HepG2 (cell line): ENCODE results near the gene PRELID1. TPM values are rescaled to one million over a fixed set of nuclear protein-coding genes. Genes with fewer than 3 reads are reported as not detected.

Source experiments
- CCAR2 ChIP-seq: fragments of 200-400 bp; formaldehyde crosslinking; optimal IDR thresholded peaks from 2 replicates; pipeline ENCODE3; 2018; ENCODE audit warnings: low read depth, mild to moderate bottlenecking, low read length, moderate library complexity
- ETV6 ChIP-seq: sonication (generic); formaldehyde crosslinking; conservative IDR thresholded peaks from 2 replicates; pipeline ENCODE4 v1.4.0; 2020; ENCODE audit warnings: missing genetic modification reagents
- FOXA1 ChIP-seq, 2 experiments: fragments of 450-650 bp in 1 of 2; sonication (generic) in 1 of 2; formaldehyde crosslinking in 1 of 2; IDR thresholded peaks; 2 replicates each; pipeline versions ENCODE4 v1.4.0 to v1.6.1; 2016 to 2020; ENCODE audit warnings: missing genetic modification reagents in 1 of 2
- SP1 ChIP-seq, 2 experiments: fragments of 450-650 bp in 1 of 2; sonication (generic) in 1 of 2; formaldehyde crosslinking in 1 of 2; IDR thresholded peaks; 2 replicates each; pipeline versions ENCODE4 v1.4.0 to v1.6.1; 2016 to 2020; ENCODE audit warnings: missing genetic modification reagents in 1 of 2
- SSRP1 ChIP-seq: IDR thresholded peaks from 2 replicates; pipeline ENCODE4 v1.6.1; 2016; ENCODE audit warnings: control low read depth
- ZBTB1 ChIP-seq: sonication (generic); formaldehyde crosslinking; IDR thresholded peaks from 2 replicates; pipeline ENCODE4 v1.4.0; 2020; ENCODE audit warnings: missing genetic modification reagents, borderline replicate concordance
- ZNF441 ChIP-seq: sonication (generic); formaldehyde crosslinking; IDR thresholded peaks from 2 replicates; pipeline ENCODE4 v1.7.0; 2021; ENCODE audit warnings: missing genetic modification reagents, borderline replicate concordance
- ZNF468 ChIP-seq: sonication (generic); formaldehyde crosslinking; IDR thresholded peaks from 2 replicates; pipeline ENCODE4 v1.8.0; 2022; ENCODE audit warnings: mild to moderate bottlenecking, moderate library complexity, missing genetic modification reagents
- ZNF788 ChIP-seq: sonication (generic); formaldehyde crosslinking; IDR thresholded peaks from 2 replicates; pipeline ENCODE4 v1.5.0; 2020; ENCODE audit warnings: mild to moderate bottlenecking, missing genetic modification reagents, borderline replicate concordance
- polyA plus RNA-seq, 8 experiments: library from polyadenylated mRNA; depleted of rRNA in 3 of 8; stranded (reverse) in 7 of 8; unstranded in 1 of 8; fragments of >200 nt; fragmentation: Illumina TruSeq in 4 of 8; extraction: Trizol in 4 of 8; gene quantifications; 2 replicates each; pipeline versions ENCODE4 v1.2.1 to v1.2.3, GENCODE V29; 2011 to 2016; ENCODE audit warnings: low read depth in 4 of 8, missing spikeins in 1 of 8, mixed read lengths in 1 of 8; ENCODE audit not compliant: insufficient read depth in 1 of 8
- total RNA-seq, 5 experiments: library from RNA; depleted of rRNA; stranded (reverse); fragments of >200 nt; fragmentation: Illumina TruSeq; extraction: Trizol; gene quantifications; 2 replicates each; pipeline ENCODE4 v1.2.3, GENCODE V29; 2016; ENCODE audit warnings: low read depth in 1 of 5
- TF ChIP-seq, protein P1 (sequence below): IDR thresholded peaks from 2 replicates; pipeline ENCODE4 v1.6.1; 2012; ENCODE audit warnings: low read length, improper control_type of control experiment
- TF ChIP-seq, protein P2 (sequence below): sonication (generic); formaldehyde crosslinking; IDR thresholded peaks from 2 replicates; pipeline ENCODE4; 2020; ENCODE audit warnings: missing genetic modification reagents, mild to moderate bottlenecking, borderline replicate concordance
- TF ChIP-seq, protein P3 (sequence below): sonication (generic); formaldehyde crosslinking; IDR thresholded peaks from 2 replicates; pipeline ENCODE4 v1.5.0; 2020; ENCODE audit warnings: mild to moderate bottlenecking, missing genetic modification reagents
- TF ChIP-seq, protein P4 (sequence below): IDR thresholded peaks from 2 replicates; pipeline ENCODE4 v1.6.1; 2016; ENCODE audit warnings: low read depth, control low read depth
- TF ChIP-seq, protein P5 (sequence below): sonication (generic); formaldehyde crosslinking; IDR thresholded peaks from 2 replicates; pipeline ENCODE4 v1.8.0; 2022; ENCODE audit warnings: missing genetic modification reagents, mild to moderate bottlenecking, moderate library complexity, borderline replicate concordance

The PRELID1 gene
- total and polyA plus RNA-seq, 2 of the 13 experiments (the other 11 are each of a cell fraction or from before 2014, with no cell fraction given), result 250 to 271 TPM

DNA sequence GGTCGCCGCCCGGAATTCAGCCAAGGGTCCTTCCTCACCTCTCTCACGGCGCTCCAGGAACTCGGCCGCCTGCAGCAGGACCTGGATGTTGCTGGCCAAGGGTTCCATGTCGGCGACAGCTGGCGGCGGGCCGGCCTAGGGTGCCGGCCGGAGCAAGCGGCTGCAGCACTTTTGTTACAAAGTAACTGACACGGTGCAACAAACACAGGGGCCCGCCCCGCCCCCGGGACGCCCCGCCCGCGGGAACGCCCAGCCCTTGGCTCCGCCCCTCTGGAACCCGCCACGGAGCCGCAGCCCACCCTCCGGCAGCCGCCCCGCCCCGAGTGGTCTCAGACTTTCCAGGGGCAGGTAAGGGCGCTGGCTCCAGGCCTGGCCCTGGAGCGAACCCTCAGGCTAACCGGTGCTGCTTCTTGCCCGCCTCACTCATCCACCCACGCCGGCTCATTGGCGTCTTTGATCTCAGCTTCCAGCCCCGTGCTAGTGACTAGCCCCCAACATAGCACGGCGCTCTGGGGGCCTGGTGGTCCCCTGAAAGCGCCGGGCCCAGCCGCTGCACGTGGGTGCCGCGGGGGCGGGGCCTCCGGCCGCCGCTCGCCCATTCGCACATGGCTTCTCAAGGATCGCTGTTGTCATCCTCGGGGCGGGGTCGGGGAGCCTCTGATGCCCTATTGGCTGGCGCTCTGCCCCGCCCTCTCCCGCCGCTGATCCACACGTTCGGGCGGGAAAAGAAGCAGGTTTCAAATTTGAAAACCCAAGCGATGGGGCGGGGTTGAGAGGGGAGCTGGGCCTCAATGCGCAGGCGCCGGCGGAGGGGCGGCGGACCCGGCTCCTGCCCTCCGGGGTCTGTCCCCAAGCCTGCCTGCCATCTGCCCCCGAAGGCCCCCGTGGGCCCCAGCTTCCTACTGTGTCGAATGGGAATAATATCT is 8.4 kb downstream of the PRELID1 start, which contains the start of gene MXD3 (continued):
- TF ChIP-seq, protein P1, sequence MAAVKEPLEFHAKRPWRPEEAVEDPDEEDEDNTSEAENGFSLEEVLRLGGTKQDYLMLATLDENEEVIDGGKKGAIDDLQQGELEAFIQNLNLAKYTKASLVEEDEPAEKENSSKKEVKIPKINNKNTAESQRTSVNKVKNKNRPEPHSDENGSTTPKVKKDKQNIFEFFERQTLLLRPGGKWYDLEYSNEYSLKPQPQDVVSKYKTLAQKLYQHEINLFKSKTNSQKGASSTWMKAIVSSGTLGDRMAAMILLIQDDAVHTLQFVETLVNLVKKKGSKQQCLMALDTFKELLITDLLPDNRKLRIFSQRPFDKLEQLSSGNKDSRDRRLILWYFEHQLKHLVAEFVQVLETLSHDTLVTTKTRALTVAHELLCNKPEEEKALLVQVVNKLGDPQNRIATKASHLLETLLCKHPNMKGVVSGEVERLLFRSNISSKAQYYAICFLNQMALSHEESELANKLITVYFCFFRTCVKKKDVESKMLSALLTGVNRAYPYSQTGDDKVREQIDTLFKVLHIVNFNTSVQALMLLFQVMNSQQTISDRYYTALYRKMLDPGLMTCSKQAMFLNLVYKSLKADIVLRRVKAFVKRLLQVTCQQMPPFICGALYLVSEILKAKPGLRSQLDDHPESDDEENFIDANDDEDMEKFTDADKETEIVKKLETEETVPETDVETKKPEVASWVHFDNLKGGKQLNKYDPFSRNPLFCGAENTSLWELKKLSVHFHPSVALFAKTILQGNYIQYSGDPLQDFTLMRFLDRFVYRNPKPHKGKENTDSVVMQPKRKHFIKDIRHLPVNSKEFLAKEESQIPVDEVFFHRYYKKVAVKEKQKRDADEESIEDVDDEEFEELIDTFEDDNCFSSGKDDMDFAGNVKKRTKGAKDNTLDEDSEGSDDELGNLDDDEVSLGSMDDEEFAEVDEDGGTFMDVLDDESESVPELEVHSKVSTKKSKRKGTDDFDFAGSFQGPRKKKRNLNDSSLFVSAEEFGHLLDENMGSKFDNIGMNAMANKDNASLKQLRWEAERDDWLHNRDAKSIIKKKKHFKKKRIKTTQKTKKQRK, result no peak
- no peak for TF ChIP-seq ZBTB1 (CRISPR knock-in tag)
- no peak for TF ChIP-seq FOXA1 (IDR thresholded peaks at IDR 0.05)
- TF ChIP-seq FOXA1 (CRISPR knock-in tag; IDR thresholded peaks at IDR 0.05), result no peak
- TF ChIP-seq, protein P2, sequence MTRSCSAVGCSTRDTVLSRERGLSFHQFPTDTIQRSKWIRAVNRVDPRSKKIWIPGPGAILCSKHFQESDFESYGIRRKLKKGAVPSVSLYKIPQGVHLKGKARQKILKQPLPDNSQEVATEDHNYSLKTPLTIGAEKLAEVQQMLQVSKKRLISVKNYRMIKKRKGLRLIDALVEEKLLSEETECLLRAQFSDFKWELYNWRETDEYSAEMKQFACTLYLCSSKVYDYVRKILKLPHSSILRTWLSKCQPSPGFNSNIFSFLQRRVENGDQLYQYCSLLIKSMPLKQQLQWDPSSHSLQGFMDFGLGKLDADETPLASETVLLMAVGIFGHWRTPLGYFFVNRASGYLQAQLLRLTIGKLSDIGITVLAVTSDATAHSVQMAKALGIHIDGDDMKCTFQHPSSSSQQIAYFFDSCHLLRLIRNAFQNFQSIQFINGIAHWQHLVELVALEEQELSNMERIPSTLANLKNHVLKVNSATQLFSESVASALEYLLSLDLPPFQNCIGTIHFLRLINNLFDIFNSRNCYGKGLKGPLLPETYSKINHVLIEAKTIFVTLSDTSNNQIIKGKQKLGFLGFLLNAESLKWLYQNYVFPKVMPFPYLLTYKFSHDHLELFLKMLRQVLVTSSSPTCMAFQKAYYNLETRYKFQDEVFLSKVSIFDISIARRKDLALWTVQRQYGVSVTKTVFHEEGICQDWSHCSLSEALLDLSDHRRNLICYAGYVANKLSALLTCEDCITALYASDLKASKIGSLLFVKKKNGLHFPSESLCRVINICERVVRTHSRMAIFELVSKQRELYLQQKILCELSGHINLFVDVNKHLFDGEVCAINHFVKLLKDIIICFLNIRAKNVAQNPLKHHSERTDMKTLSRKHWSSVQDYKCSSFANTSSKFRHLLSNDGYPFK (CRISPR knock-in tag), result no peak
- TF ChIP-seq, protein P3, sequence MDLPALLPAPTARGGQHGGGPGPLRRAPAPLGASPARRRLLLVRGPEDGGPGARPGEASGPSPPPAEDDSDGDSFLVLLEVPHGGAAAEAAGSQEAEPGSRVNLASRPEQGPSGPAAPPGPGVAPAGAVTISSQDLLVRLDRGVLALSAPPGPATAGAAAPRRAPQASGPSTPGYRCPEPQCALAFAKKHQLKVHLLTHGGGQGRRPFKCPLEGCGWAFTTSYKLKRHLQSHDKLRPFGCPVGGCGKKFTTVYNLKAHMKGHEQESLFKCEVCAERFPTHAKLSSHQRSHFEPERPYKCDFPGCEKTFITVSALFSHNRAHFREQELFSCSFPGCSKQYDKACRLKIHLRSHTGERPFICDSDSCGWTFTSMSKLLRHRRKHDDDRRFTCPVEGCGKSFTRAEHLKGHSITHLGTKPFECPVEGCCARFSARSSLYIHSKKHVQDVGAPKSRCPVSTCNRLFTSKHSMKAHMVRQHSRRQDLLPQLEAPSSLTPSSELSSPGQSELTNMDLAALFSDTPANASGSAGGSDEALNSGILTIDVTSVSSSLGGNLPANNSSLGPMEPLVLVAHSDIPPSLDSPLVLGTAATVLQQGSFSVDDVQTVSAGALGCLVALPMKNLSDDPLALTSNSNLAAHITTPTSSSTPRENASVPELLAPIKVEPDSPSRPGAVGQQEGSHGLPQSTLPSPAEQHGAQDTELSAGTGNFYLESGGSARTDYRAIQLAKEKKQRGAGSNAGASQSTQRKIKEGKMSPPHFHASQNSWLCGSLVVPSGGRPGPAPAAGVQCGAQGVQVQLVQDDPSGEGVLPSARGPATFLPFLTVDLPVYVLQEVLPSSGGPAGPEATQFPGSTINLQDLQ, result no peak
- TF ChIP-seq, protein P4, sequence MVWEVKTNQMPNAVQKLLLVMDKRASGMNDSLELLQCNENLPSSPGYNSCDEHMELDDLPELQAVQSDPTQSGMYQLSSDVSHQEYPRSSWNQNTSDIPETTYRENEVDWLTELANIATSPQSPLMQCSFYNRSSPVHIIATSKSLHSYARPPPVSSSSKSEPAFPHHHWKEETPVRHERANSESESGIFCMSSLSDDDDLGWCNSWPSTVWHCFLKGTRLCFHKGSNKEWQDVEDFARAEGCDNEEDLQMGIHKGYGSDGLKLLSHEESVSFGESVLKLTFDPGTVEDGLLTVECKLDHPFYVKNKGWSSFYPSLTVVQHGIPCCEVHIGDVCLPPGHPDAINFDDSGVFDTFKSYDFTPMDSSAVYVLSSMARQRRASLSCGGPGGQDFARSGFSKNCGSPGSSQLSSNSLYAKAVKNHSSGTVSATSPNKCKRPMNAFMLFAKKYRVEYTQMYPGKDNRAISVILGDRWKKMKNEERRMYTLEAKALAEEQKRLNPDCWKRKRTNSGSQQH, result no peak
- no peak for TF ChIP-seq ZNF788 (CRISPR knock-in tag)
- TF ChIP-seq SSRP1 (CRISPR knock-in tag), result no peak
- TF ChIP-seq, protein P5, sequence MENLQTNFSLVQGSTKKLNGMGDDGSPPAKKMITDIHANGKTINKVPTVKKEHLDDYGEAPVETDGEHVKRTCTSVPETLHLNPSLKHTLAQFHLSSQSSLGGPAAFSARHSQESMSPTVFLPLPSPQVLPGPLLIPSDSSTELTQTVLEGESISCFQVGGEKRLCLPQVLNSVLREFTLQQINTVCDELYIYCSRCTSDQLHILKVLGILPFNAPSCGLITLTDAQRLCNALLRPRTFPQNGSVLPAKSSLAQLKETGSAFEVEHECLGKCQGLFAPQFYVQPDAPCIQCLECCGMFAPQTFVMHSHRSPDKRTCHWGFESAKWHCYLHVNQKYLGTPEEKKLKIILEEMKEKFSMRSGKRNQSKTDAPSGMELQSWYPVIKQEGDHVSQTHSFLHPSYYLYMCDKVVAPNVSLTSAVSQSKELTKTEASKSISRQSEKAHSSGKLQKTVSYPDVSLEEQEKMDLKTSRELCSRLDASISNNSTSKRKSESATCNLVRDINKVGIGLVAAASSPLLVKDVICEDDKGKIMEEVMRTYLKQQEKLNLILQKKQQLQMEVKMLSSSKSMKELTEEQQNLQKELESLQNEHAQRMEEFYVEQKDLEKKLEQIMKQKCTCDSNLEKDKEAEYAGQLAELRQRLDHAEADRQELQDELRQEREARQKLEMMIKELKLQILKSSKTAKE (CRISPR knock-in tag), result no peak
- TF ChIP-seq SP1 (IDR thresholded peaks at IDR 0.05), result no peak
- peak; percentile 87; the same call in 1 of the 2 replicates for TF ChIP-seq SP1 (CRISPR knock-in tag; IDR thresholded peaks at IDR 0.05)
- 0 out of 2 replicates have a peak, but pooled peaks have one; percentile 33 for TF ChIP-seq ZNF468 (CRISPR knock-in tag)
- TF ChIP-seq ZNF441 (CRISPR knock-in tag), result no peak
- TF ChIP-seq CCAR2, result no peak
- no peak for TF ChIP-seq ETV6 (CRISPR knock-in tag)
